GM10847 (cell line): ENCODE results near the gene IL4.

Experiments used
- POLR2A ChIP-seq: IDR thresholded peaks from 2 replicates; pipeline ENCODE4 v1.6.1; 2011; ENCODE audit not compliant: insufficient read length; ENCODE audit errors: extremely low read depth

Gene IL4

GRCh38 chr5:132695956-132696355 is 22.2 kb downstream of the IL4 start:
- TF ChIP-seq POLR2A: no peak

DNA sequence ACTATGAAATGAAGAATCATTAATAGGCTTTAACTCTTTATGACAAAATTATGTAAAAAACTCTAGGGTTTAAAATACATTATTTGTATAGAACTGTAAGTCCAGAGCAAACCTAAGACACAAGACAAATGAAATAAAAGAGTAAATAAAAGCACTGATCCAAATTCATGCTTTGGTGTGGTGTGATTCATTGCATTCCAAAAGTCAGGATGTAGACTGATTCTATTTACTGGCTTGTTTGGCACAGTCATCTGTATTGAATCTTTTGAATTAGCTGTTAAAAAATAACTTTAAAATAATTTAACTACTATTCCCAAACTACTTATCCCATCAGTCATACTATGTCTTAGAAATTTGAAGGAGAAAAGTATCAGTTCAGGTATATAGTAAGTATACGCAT is 31.1 kb downstream of the IL4 start:
- TF ChIP-seq POLR2A: no peak

- TF ChIP-seq POLR2A: no peak
Observed at GRCh38 chr5:132708645-132709044, 34.9 kb downstream of the IL4 start.

- no peak for TF ChIP-seq POLR2A
Observed at GRCh38 chr5:132714456-132715307, 40.9 kb downstream of the IL4 start.

GRCh38 chr5:132718544-132719312 is 44.9 kb downstream of the IL4 start:
- TF ChIP-seq POLR2A: no peak

GRCh38 chr5:132725745-132726144 is 52.0 kb downstream of the IL4 start:
- no peak for TF ChIP-seq POLR2A

DNA sequence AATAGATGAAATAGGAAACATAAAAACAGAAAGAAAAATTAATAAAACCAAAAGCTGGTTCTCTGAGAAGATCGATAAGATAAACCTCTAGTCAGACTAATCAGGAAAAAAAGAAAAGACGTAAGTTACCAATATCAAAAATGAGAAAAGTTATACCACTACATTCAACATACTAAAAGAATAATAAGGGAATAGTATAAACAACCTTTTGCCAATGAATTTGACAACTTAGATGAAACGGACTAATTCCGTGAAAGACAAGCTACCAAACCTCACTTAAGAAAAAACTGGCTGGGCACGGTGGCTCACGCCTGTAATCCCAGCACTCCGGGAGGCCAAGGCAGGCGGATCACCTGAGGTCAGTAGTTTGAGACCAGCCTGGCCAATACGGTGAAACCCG is 56.1 kb downstream of the IL4 start:
- no peak for TF ChIP-seq POLR2A
